PFSK-1 (cell line): ENCODE results near the gene PSMB7.

Source experiments
- FOXP2 ChIP-seq: optimal IDR thresholded peaks from 2 replicates; pipeline ENCODE3; 2011; ENCODE audit warnings: borderline replicate concordance, control low read depth, inconsistent platforms; ENCODE audit not compliant: insufficient read depth; ENCODE audit errors: extremely low read length, extremely low read depth
- POLR2AphosphoS5 ChIP-seq: IDR thresholded peaks from 2 replicates; pipeline ENCODE4 v1.6.1; 2012; ENCODE audit warnings: low read depth, mild to moderate bottlenecking, control low read depth, low read length, moderate library complexity
- SIN3A ChIP-seq: IDR thresholded peaks from 2 replicates; pipeline ENCODE4 v1.6.1; 2012; ENCODE audit warnings: mild to moderate bottlenecking, low read length, moderate library complexity, borderline replicate concordance; ENCODE audit not compliant: insufficient read depth
- TAF1 ChIP-seq: IDR thresholded peaks from 2 replicates; pipeline ENCODE4 v1.6.1; 2012; ENCODE audit warnings: low read length, control low read depth, borderline replicate concordance; ENCODE audit not compliant: insufficient read depth

- TF ChIP-seq POLR2AphosphoS5 (no peak), SIN3A (no peak), FOXP2 (no peak), TAF1 (no peak)
Observed at GRCh38 chr9:124388275-124389048, 26.8 kb downstream of the PSMB7 start.
